HG02610 (cell line): ENCODE measurements around the gene EAF1.
"Not testable (repeated sequence)": the region's sequence is repeated elsewhere in the genome, so short reads cannot be mapped to it uniquely, and the experiment has no call there.

Experiments used
- ATAC-seq: cut with Tn5 transposase; IDR thresholded peaks from one replicate; pipeline ENCODE4 v1.9.1; 2021; ENCODE audit warnings: mild to moderate bottlenecking, moderate library complexity; ENCODE audit not compliant: unreplicated experiment

EAF1 gene

GRCh38 chr3:15477951-15478639 lies 50.7 kb downstream of the EAF1 start:
- ATAC-seq = no peak

- no peak for ATAC-seq
Observed at GRCh38 chr3:15478640-15478979, 51.2 kb downstream of the EAF1 start.

DNA sequence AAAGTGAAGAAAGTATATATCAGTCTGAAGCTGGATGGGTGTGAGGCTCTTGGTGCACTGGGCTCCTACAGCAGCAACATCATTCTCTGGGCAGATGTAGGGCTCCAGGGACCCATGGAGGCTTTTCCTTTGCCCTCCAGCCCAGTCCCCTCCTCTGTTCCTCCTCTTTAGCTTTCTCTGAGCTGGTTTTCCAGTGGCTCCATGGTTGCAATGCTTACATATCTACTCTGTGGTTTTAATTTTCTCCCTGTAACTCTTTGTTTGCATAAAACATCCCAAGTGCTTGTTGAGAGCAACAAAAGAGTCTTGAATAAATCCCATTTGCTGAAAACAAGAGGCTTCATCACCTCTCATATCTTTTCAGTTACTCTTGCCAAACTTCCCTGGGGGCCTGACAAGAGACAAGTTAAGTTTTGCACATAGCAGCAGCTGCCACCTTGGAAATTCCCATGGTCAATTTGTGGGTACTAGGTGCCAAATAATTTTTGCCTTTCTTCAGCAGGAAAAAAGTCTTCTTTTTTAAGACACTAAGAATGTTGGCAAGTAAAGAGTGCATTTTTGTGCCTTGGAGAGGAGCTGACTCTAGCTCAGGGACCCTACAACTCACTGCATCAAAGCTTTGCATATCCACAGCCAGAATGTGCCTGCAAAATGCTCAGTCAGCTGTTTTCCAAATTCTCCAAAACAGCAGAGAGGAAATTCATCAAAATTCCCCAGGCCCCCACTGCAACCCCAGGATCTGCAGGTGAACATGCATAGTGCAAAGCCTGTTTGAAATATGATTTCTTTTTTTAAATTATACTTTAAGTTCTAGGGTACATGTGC lies 52.2 kb downstream of the EAF1 start:
- ATAC-seq = no peak

- not testable (repeated sequence) for ATAC-seq
Observed at GRCh38 chr3:15484551-15484950, 57.2 kb downstream of the EAF1 start.

GRCh38 chr3:15486020-15486419 lies 58.6 kb downstream of the EAF1 start:
- ATAC-seq = no peak

DNA sequence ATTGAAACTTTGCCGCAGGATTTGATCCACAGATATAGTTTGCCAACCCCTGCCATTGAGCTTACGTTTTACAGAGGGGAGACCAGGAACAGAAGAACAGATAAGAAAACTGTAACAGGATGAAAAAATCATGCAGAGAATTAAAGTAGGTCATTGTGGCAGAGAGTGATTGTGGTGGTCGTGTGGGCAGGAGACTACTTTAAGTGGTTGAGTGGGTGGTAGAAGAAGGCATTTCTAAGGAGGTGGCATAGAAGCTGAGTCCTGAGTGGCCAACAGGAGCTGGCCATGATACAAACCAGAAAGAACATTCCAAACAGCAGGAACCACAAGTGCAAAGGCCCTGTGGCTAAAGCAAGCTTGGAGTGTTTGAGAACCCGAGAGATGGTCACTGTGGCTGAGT lies 59.6 kb downstream of the EAF1 start:
- ATAC-seq = no peak

- no peak for ATAC-seq
Observed at GRCh38 chr3:15488002-15488401, 60.6 kb downstream of the EAF1 start.

DNA sequence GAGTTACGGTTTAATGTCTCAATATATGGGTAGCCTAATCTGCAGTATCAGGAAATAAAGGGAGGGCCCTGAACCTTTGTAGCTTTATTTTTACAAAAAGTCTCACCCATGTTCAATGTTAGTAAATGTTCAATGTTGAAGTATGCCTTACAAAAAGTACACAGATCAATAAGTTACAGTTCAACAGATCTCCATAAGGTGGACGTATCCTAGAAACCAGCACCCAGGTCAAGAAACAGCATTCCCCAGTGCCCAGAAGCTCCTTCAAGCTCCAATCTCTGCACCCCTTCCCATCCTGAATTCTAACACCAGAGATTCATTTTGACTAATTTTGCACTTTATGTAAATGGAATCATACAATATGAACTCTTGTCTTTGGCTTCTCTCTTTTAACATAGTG lies 62.8 kb downstream of the EAF1 start:
- ATAC-seq = no peak

- no peak for ATAC-seq
Observed at GRCh38 chr3:15491143-15491542, 63.7 kb downstream of the EAF1 start.
